Upper lobe of left lung (tissue), 6 donors: ENCODE measurements around the gene TMEM59. TPM values are rescaled to one million over a fixed set of nuclear protein-coding genes. Genes with fewer than 3 reads are reported as not detected.
"Not testable (repeated sequence)": the region's sequence is repeated elsewhere in the genome, so short reads cannot be mapped to it uniquely, and the experiment has no call there.

Experiments used
- ATAC-seq, 2 donors: fragments of 200-7000 bp; cut with Tn5 transposase; one replicate each; pipeline ENCODE4 v1.9.1; 2022; ENCODE audit warnings: mild to moderate bottlenecking in 2 of 2, moderate library complexity in 2 of 2; ENCODE audit not compliant: low FRiP score in 2 of 2
- DNase-seq, 2 donors: peaks; one replicate each; pipeline ENCODE4 v3.0.0-alpha.2; 2019 to 2020
- H3K27ac ChIP-seq, 4 donors: fragments of 200-600 bp; sonication (generic); one replicate each; pipeline ENCODE4 v1.5.1; 2016 to 2019
- H3K27me3 ChIP-seq, 4 donors: fragments of 200-600 bp; sonication (generic); one replicate each; pipeline ENCODE4 v1.5.1; 2017 to 2019
- H3K36me3 ChIP-seq, 4 donors: fragments of 200-600 bp; sonication (generic); one replicate each; pipeline ENCODE4 v1.5.1; 2016 to 2019
- H3K4me1 ChIP-seq, 4 donors: fragments of 200-600 bp; sonication (generic); one replicate each; pipeline ENCODE4 v1.5.1; 2018 to 2019
- H3K4me3 ChIP-seq, 4 donors: fragments of 200-600 bp; sonication (generic); one replicate each; pipeline ENCODE4 v1.5.1; 2017 to 2019; ENCODE audit warnings: mild to moderate bottlenecking in 2 of 4, moderate library complexity in 1 of 4
- H3K9me3 ChIP-seq, 4 donors: fragments of 200-600 bp; sonication (generic); one replicate each; pipeline ENCODE4 v1.5.1; 2018 to 2019
- EP300 ChIP-seq, 4 donors: sonication (generic); formaldehyde crosslinking; IDR thresholded peaks; one replicate each; pipeline ENCODE4 v1.5.1; 2017; ENCODE audit warnings: antibody characterized with exemption in 4 of 4, control low read depth in 2 of 4
- POLR2A ChIP-seq, 4 donors: fragments of 450-650 bp; IDR thresholded peaks; one replicate each; pipeline ENCODE4 v1.5.1; 2016 to 2017; ENCODE audit warnings: antibody characterized with exemption in 4 of 4, mild to moderate bottlenecking in 2 of 4
- POLR2AphosphoS5 ChIP-seq, 2 donors: sonication (generic); formaldehyde crosslinking; IDR thresholded peaks; one replicate each; pipeline ENCODE4 v1.5.1; 2017; ENCODE audit warnings: antibody characterized with exemption in 2 of 2
- WGBS, 2 donors: methylation state at CpG; one replicate each; pipeline ENCODE4 v1.1.5; 2017 to 2018; 5-methylcytosine and 5-hydroxymethylcytosine counted together
- total RNA-seq, 6 donors: library from RNA; depleted of rRNA in 4 of 6; stranded (reverse); fragments of >200 nt in 4 of 6; gene quantifications; one replicate each; pipeline versions ENCODE4 v1.1.0 to v1.2.1, GENCODE V29; 2016 to 2021
- TF ChIP-seq, protein P1 (sequence below), 6 experiments: fragments of 450-650 bp in 4 of 6; fragments of 200-600 bp in 2 of 6; sonication (generic) in 2 of 6; IDR thresholded peaks; one replicate each; pipeline ENCODE4 v1.5.1; 2016 to 2019; ENCODE audit warnings: antibody characterized with exemption in 6 of 6
- donor health status: DM: no; HTN: no; CAD: no; lungs with moderate emphysema.
- donor health status: DM: no; HTN: yes; CAD: no; lungs with severe emphysema.

Gene TMEM59
- total RNA-seq, 6 donors from 2014 or later = 66.0 to 432 (median 263) TPM

DNA sequence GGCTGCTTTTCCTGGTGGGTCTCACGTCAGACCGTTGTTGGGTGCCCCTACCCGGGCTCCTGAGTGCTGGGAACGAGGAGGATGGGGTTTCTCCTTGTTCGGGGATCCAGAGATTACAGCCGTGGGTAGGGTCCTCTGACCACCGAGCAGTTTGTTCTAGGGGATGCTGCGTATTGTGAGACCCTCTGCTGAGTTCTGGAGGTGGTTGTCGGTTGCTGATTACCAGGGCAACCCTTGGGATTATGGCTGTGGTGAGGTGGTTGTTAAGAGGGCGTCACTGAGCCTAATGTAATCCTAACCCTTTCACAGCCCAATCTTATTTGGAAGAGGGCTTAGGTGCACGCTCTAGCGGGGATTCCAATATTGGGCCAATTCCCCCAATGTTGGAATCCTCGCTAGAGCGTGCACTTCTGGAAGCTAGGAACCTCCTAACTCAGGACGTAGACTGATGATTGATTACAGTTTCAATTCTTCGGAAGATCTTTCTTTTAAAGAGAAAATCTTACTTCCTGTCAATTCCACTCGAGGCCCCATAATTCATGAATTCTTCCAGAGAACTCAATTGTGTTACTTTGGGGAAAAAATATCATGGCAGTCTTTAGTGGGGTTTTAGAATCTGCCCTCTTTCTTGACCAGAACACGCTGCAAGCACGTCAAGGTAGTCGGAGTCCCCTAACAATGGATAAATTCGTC lies 887 bp upstream of the TMEM59 start:
- Histone ChIP-seq H3K4me3 (peak overlapping the region; percentile 47 to 95 (median 90)), H3K9me3 (no peaks in the 10 kb centered on the region), H3K27me3 (no peaks in the 10 kb centered on the region), H3K4me1 (peaks cover 35 to 51% (median 42%) of the 10 kb centered on the region in 4 donors), H3K36me3 (no peaks in the 10 kb centered on the region), H3K27ac (peak overlapping the region; percentile 96 to 99 (median 98))
- DNase-seq = no peak
- ATAC-seq = peak in 1 of 2 donors; percentile 3
- WGBS, 2 donors = 7 to 12% methylated on average over 14 to 21 of the region's 21 CpGs
- TF ChIP-seq POLR2A (IDR thresholded peaks at IDR 0.05) = peak in 1 of 4 donors; percentile 48
- no peak for TF ChIP-seq POLR2AphosphoS5 (IDR thresholded peaks at IDR 0.05)
- TF ChIP-seq EP300 (IDR thresholded peaks at IDR 0.05) = no peak
- TF ChIP-seq, protein P1, sequence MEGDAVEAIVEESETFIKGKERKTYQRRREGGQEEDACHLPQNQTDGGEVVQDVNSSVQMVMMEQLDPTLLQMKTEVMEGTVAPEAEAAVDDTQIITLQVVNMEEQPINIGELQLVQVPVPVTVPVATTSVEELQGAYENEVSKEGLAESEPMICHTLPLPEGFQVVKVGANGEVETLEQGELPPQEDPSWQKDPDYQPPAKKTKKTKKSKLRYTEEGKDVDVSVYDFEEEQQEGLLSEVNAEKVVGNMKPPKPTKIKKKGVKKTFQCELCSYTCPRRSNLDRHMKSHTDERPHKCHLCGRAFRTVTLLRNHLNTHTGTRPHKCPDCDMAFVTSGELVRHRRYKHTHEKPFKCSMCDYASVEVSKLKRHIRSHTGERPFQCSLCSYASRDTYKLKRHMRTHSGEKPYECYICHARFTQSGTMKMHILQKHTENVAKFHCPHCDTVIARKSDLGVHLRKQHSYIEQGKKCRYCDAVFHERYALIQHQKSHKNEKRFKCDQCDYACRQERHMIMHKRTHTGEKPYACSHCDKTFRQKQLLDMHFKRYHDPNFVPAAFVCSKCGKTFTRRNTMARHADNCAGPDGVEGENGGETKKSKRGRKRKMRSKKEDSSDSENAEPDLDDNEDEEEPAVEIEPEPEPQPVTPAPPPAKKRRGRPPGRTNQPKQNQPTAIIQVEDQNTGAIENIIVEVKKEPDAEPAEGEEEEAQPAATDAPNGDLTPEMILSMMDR (IDR thresholded peaks at IDR 0.05) = no peak

- ATAC-seq (peak; percentile 50 to 52), DNase-seq (peak in 1 of 2 donors; percentile 41)
- H3K9me3 ChIP-seq = no peaks in the 10 kb centered on the region
- no peaks in the 10 kb centered on the region for H3K36me3 ChIP-seq
- TF ChIP-seq EP300 (IDR thresholded peaks at IDR 0.05) (no peak), POLR2AphosphoS5 (IDR thresholded peaks at IDR 0.05) (no peak), POLR2A (IDR thresholded peaks at IDR 0.05) (no peak)
- TF ChIP-seq, protein P1 (IDR thresholded peaks at IDR 0.05) = no peak
- peaks cover 48 to 65% (median 50%) of the 10 kb centered on the region in 4 donors for H3K4me1 ChIP-seq
- peak overlapping the region; percentile 96 to 99 (median 98) for H3K27ac ChIP-seq
- H3K27me3 ChIP-seq = no peaks in the 10 kb centered on the region
- peak overlapping the region; percentile 67 to 95 (median 90) for H3K4me3 ChIP-seq
- 0% methylated on average over 14 to 23 of the region's 23 CpGs for WGBS, 2 donors
Observed at GRCh38 chr1:54052431-54052933, 522 bp downstream of the TMEM59 start.

DNA sequence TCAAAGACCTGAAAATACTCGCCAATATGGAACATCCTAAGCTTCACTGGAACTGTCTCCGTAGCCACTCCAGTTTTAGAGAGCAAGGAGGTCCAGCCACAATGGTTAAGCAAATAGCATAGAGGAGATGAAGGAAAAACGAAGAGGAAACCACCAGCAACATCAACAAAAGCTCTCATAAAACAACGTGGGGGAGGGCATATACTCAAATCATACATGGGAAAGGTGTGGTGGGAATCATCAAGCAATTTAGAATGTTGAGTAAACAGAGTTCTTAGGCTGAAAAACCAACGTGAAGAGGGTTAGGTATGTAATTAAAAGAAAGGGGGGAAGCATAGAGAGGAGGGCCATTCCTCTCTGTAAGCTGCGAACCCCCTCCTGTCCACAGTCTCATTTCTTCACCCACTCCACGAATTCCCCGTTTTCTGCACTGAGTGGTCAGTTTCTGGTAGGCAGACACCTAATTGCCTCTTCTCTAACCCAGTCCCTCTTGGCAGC lies 1.0 kb downstream of the TMEM59 start:
- TF ChIP-seq EP300 (IDR thresholded peaks at IDR 0.05) (no peak), POLR2A (IDR thresholded peaks at IDR 0.05) (no peak), POLR2AphosphoS5 (IDR thresholded peaks at IDR 0.05) (no peak)
- TF ChIP-seq, protein P1 (IDR thresholded peaks at IDR 0.05) = no peak
- no peaks in the 10 kb centered on the region for H3K36me3 ChIP-seq
- H3K4me3 ChIP-seq = peak overlapping the region; percentile 67 to 95 (median 90)
- 4 to 8% methylated on average over 8 of the region's 8 CpGs for WGBS, 2 donors
- no peak for ATAC-seq
- H3K4me1 ChIP-seq = peaks cover 51 to 70% (median 53%) of the 10 kb centered on the region in 4 donors
- no peaks in the 10 kb centered on the region for H3K9me3 ChIP-seq
- no peaks in the 10 kb centered on the region for H3K27me3 ChIP-seq
- H3K27ac ChIP-seq = peak overlapping the region; percentile 96 to 99 (median 98)
- DNase-seq = no peak

DNA sequence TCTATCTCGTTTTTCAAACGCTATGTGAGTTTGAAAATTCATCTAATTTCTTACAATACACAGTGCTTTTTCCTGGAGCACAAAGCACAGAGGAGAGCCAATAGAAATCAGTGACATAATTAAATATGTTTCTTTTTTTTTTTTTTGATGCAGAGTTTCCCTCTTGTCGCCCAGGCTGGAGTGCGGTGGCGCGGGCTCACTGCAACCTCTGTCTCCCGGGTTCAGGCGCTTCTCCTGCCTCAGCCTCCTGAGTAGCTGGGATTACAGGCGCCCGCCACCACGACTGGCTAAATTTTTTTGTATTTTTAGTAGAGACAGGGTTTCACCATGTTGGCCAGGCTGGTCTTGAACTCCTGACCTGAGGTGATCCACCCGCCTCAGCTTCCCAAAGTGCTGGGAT lies 2.6 kb downstream of the TMEM59 start:
- H3K36me3 ChIP-seq, H3K9me3 ChIP-seq, H3K27me3 ChIP-seq, ATAC-seq, H3K4me3 ChIP-seq, H3K27ac ChIP-seq: not testable (repeated sequence)
- DNase-seq = peak in 1 of 2 donors; percentile 47
- WGBS, 2 donors = 96 to 98% methylated on average over 12 of the region's 12 CpGs
- peaks cover 52 to 72% (median 59%) of the 10 kb centered on the region in 4 donors for H3K4me1 ChIP-seq

GRCh38 chr1:54047384-54048305 lies 5.4 kb downstream of the TMEM59 start:
- Histone ChIP-seq H3K27me3 (no peaks in the 10 kb centered on the region), H3K36me3 (peaks cover 4 to 20% (median 6%) of the 10 kb centered on the region in 4 donors), H3K27ac (no peak overlapping the region), H3K4me3 (no peak overlapping the region), H3K4me1 (peaks cover 43 to 57% (median 49%) of the 10 kb centered on the region in 4 donors), H3K9me3 (no peaks in the 10 kb centered on the region)
- WGBS, 2 donors = 72 to 75% methylated on average over 5 of the region's 5 CpGs
- no peak for DNase-seq
- no peak for TF ChIP-seq POLR2AphosphoS5 (IDR thresholded peaks at IDR 0.05)
- TF ChIP-seq, protein P1 (IDR thresholded peaks at IDR 0.05) = no peak
- ATAC-seq = no peak
